PC-3 (cell line): ENCODE data around the gene CHSY1. TPM values are rescaled to one million over a fixed set of nuclear protein-coding genes. Genes with fewer than 3 reads are reported as not detected.

Experiments
- ATAC-seq: fragments of 200-7000 bp; cut with Tn5 transposase; 2 replicates; pipeline ENCODE4 v1.9.1; 2020; ENCODE audit warnings: mild to moderate bottlenecking, moderate library complexity
- BruUV-seq: library from RNA; stranded (reverse); fragments of 400-500 nt; replicated peaks from 2 replicates; lab custom pipeline; 2021; lab: Mats Ljungman, UMichigan
- CTCF ChIA-PET: fragments of 300-600 bp; sonication (Branson Sonifier 250); formaldehyde crosslinking; loops from one replicate; lab custom pipeline; 2022; ENCODE audit warnings: antibody characterized with exemption; lab: Charles Lee
- POLR2A ChIA-PET: fragments of 300-600 bp; sonication (Branson Sonifier 250); formaldehyde crosslinking; loops from one replicate; lab custom pipeline; 2022; ENCODE audit warnings: antibody characterized with exemption; ENCODE audit not compliant: unreplicated experiment; lab: Charles Lee
- DNase-seq: peaks from one replicate; pipeline ENCODE4 v3.0.0-alpha.2; 2015
- H2AFZ ChIP-seq: fragments of 300-600 bp; sonication (generic); 2 replicates; pipeline ENCODE4 v1.6.0; 2016; ENCODE audit warnings: antibody characterized with exemption, low read length
- H3F3A ChIP-seq: fragments of 300-600 bp; sonication (generic); one replicate; pipeline ENCODE4 v1.6.0; 2017; ENCODE audit warnings: antibody characterized with exemption, low read length, control low read depth, mild to moderate bottlenecking; ENCODE audit not compliant: unreplicated experiment
- H3K27ac ChIP-seq: fragments of 300-600 bp; sonication (generic); 2 replicates; pipeline ENCODE4 v1.5.1; 2016; ENCODE audit warnings: mild to moderate bottlenecking, low read length
- H3K27me3 ChIP-seq: fragments of 300-600 bp; sonication (generic); 2 replicates; pipeline ENCODE4 v1.6.1; 2016; ENCODE audit warnings: low read length, mixed read lengths
- H3K36me3 ChIP-seq: fragments of 300-600 bp; sonication (generic); 2 replicates; pipeline ENCODE4 v1.6.1; 2016; ENCODE audit warnings: low read depth, mixed run types, low read length, mixed read lengths
- H3K4me1 ChIP-seq: fragments of 300-600 bp; sonication (generic); 2 replicates; pipeline ENCODE4 v1.5.1; 2016; ENCODE audit warnings: low read length; ENCODE audit not compliant: insufficient read depth
- H3K4me2 ChIP-seq: fragments of 300-600 bp; sonication (generic); 2 replicates; pipeline ENCODE4 v1.6.0; 2016; ENCODE audit warnings: low read length
- H3K4me3 ChIP-seq: fragments of 300-600 bp; sonication (generic); 2 replicates; pipeline ENCODE4 v1.5.1; 2016; ENCODE audit warnings: mild to moderate bottlenecking, low read length, mixed read lengths
- H3K79me2 ChIP-seq: fragments of 300-600 bp; sonication (generic); 2 replicates; pipeline ENCODE4 v1.6.1; 2017; ENCODE audit warnings: low read length, mixed read lengths
- H3K9ac ChIP-seq: fragments of 300-600 bp; sonication (generic); 2 replicates; pipeline ENCODE4 v1.6.0; 2016; ENCODE audit warnings: mild to moderate bottlenecking, low read length
- H3K9me2 ChIP-seq: fragments of 300-600 bp; sonication (generic); replicated peaks from 2 replicates; pipeline ENCODE4 v1.6.1; 2016; ENCODE audit warnings: mixed run types, low read length, mixed read lengths
- H3K9me3 ChIP-seq: fragments of 300-600 bp; sonication (generic); 2 replicates; pipeline ENCODE4 v1.6.1; 2016; ENCODE audit warnings: low read length, mixed read lengths
- H4K20me1 ChIP-seq: fragments of 300-600 bp; sonication (generic); 2 replicates; pipeline ENCODE4 v1.6.1; 2016; ENCODE audit warnings: low read length, mixed read lengths
- CTCF ChIP-seq: fragments of 300-600 bp; sonication (generic); conservative IDR thresholded peaks from 2 replicates; pipeline ENCODE4 v1.5.1; 2017; ENCODE audit warnings: antibody characterized with exemption, low read depth, mild to moderate bottlenecking, low read length
- EZH2 ChIP-seq: fragments of 300-600 bp; sonication (generic); IDR thresholded peaks from one replicate; pipeline ENCODE4 v1.6.1; 2017; ENCODE audit warnings: antibody characterized with exemption, mild to moderate bottlenecking, low read length; ENCODE audit not compliant: unreplicated experiment
- EZH2phosphoT487 ChIP-seq: fragments of 300-600 bp; sonication (generic); IDR thresholded peaks from 2 replicates; pipeline ENCODE4 v1.6.1; 2018; ENCODE audit warnings: mild to moderate bottlenecking, antibody characterized with exemption, low read length, borderline replicate concordance
- intact Hi-C: fragments of 100-400 bp; cut with micrococcal nuclease; formaldehyde crosslinking; loops from 2 replicates; pipeline ENCODE4 v1.9.0; 2023
- total RNA-seq: library from RNA; depleted of rRNA; stranded (reverse); fragments of >200 nt; gene quantifications from 2 replicates; pipeline ENCODE4 v1.2.3, GENCODE V29; 2014

The CHSY1 gene
- total RNA-seq, 1 experiment from 2014 or later, result 13.8 TPM

GRCh38 chr15:101213147-101213546, 38.7 kb downstream of the CHSY1 start:
- Histone ChIP-seq H3K4me2 (no peak overlapping the region), H3K9me3 (no peaks in the 10 kb centered on the region), H3K9me2 (no peaks in the 10 kb centered on the region), H3K4me3 (no peak overlapping the region), H3K27me3 (no peaks in the 10 kb centered on the region), H4K20me1 (0 out of 2 replicates have a peak, but pooled peaks cover 13% of the 10 kb centered on the region), H2AFZ (no peak overlapping the region), H3K27ac (no peak overlapping the region), H3K36me3 (no peaks in the 10 kb centered on the region; the same call in 1 of the 2 replicates), H3K79me2 (peaks cover 100% of the 10 kb centered on the region), H3K4me1 (no peaks in the 10 kb centered on the region), H3K9ac (no peak overlapping the region), H3F3A (no peaks in the 10 kb centered on the region)
- no TSS peak for BruUV-seq
- ChIA-PET CTCF (no interaction called here), POLR2A (no interaction called here)
- no peak for DNase-seq
- no peak for TF ChIP-seq EZH2phosphoT487
- TF ChIP-seq CTCF, result no peak
- no peak for TF ChIP-seq EZH2
- intact Hi-C loops, result no loop called here
- ATAC-seq, result no peak

GRCh38 chr15:101211897-101212296, 40.0 kb downstream of the CHSY1 start:
- no TSS peak for BruUV-seq
- Histone ChIP-seq H3K27ac (no peak overlapping the region), H3K9me3 (no peaks in the 10 kb centered on the region), H3K36me3 (no peaks in the 10 kb centered on the region; the same call in 1 of the 2 replicates), H3K4me3 (no peak overlapping the region), H2AFZ (no peak overlapping the region), H3K4me2 (no peak overlapping the region), H3K4me1 (no peaks in the 10 kb centered on the region), H3F3A (no peaks in the 10 kb centered on the region), H3K9ac (no peak overlapping the region), H3K9me2 (no peaks in the 10 kb centered on the region), H4K20me1 (0 out of 2 replicates have a peak, but pooled peaks cover 7% of the 10 kb centered on the region), H3K27me3 (no peaks in the 10 kb centered on the region), H3K79me2 (peaks cover 100% of the 10 kb centered on the region)
- POLR2A ChIA-PET, result no interaction called here
- CTCF ChIA-PET, result no interaction called here
- DNase-seq (no peak), ATAC-seq (no peak)
- TF ChIP-seq EZH2phosphoT487 (no peak), EZH2 (no peak), CTCF (no peak)
- intact Hi-C loops, result no loop called here

GRCh38 chr15:101210466-101210865, 41.4 kb downstream of the CHSY1 start:
- no peak overlapping the region for H3K27ac ChIP-seq
- ATAC-seq, result no peak
- intact Hi-C loops, result no loop called here
- H3K79me2 ChIP-seq, result peaks cover 99% of the 10 kb centered on the region
- H3K9me2 ChIP-seq, result no peaks in the 10 kb centered on the region
- H3K9me3 ChIP-seq, result no peaks in the 10 kb centered on the region
- TF ChIP-seq EZH2, result no peak
- TF ChIP-seq EZH2phosphoT487, result no peak
- no peak for TF ChIP-seq CTCF
- CTCF ChIA-PET, result no interaction called here
- H3K4me2 ChIP-seq, result no peak overlapping the region
- BruUV-seq, result no TSS peak
- H4K20me1 ChIP-seq, result 0 out of 2 replicates have a peak, but pooled peaks cover 7% of the 10 kb centered on the region
- POLR2A ChIA-PET, result no interaction called here
- H3F3A ChIP-seq, result no peaks in the 10 kb centered on the region
- DNase-seq, result no peak
- no peaks in the 10 kb centered on the region for H3K4me1 ChIP-seq
- H3K4me3 ChIP-seq, result no peak overlapping the region
- no peak overlapping the region for H3K9ac ChIP-seq
- no peaks in the 10 kb centered on the region for H3K36me3 ChIP-seq
- H3K27me3 ChIP-seq, result no peaks in the 10 kb centered on the region
- no peak overlapping the region for H2AFZ ChIP-seq
